ENCODE data around the gene CXCL16.
"Not testable (repeated sequence)": the region's sequence is repeated elsewhere in the genome, so short reads cannot be mapped to it uniquely, and the experiment has no call there.

The CXCL16 gene

DNA sequence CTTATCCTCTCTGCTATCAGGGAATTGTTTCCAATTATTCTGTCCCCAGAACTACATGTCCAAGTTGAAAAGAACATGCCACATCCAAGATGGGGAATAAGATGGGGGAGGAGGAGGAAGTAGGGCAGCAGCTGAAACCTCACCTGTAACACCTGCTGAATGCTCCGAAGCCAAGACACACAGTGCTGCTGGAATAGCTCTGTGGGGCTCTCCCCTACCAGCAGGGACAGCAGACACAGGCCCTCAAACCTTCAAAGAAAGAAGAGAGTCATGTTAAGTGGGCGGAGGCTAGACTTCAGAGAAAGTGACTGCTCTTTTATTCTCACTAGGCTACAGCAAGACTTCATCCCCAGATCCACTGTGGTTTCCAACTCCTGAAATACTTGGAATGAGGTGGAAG lies 49.0 kb downstream of the CXCL16 start:
- DNase-seq, result no peak

GRCh38 chr17:4689872-4690271 lies 49.9 kb downstream of the CXCL16 start:
- not testable (repeated sequence) for DNase-seq

DNA sequence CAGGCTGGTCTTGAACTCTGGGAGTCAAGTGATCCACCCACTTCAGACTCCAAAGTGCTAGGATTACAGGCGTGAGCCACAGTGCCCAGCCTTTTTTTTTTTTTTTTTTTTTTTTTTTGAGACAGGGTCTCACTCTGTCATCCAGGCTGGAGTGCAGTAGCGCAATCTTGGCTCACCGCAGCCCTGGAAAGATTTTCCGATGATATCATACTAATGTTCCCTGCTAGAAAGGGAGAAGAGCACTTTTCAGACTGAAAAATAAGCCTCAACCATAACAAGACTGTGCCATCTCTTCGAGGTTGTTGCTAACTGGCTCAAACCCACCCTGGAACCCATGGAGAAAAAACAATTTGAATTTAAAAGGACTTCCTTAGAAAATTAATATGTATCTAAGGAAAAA lies 56.0 kb downstream of the CXCL16 start:
- DNase-seq, result not testable (repeated sequence)

All from cortex of kidney (tissue), 1 donor.